Muscle of leg (tissue), 11 donors: ENCODE results near the gene UPK1B. TPM values are rescaled to one million over a fixed set of nuclear protein-coding genes. Genes with fewer than 3 reads are reported as not detected.

Experiments
- DNase-seq: peaks from one replicate; pipeline ENCODE4 v3.0.0; 2013
- H3K27ac ChIP-seq: one replicate; pipeline ENCODE4 v1.5.1; 2013; ENCODE audit warnings: mild to moderate bottlenecking, low read length, control low read depth
- H3K27me3 ChIP-seq: one replicate; pipeline ENCODE4 v1.6.1; 2013; ENCODE audit warnings: low read length; ENCODE audit not compliant: control insufficient read depth, insufficient read depth
- H3K36me3 ChIP-seq: one replicate; pipeline ENCODE4 v1.6.1; 2013; ENCODE audit warnings: low read length; ENCODE audit not compliant: control insufficient read depth, insufficient read depth
- H3K4me1 ChIP-seq: one replicate; pipeline ENCODE4 v1.6.1; 2013; ENCODE audit warnings: low read length; ENCODE audit not compliant: control insufficient read depth, insufficient read depth
- H3K4me3 ChIP-seq: one replicate; pipeline ENCODE4 v1.5.1; 2013; ENCODE audit warnings: low read length, control low read depth
- H3K9me3 ChIP-seq: replicated peaks from 2 replicates; pipeline ENCODE4 v1.6.1; 2013; ENCODE audit warnings: low read depth, low read length; ENCODE audit not compliant: control insufficient read depth
- WGBS: methylation state at CpG from one replicate; pipeline ENCODE4 v1.1.5; 2013; ENCODE audit warnings: missing lambda C conversion rate; ENCODE audit not compliant: insufficient coverage; 5-methylcytosine and 5-hydroxymethylcytosine counted together
- polyA plus RNA-seq, 8 donors: library from polyadenylated mRNA; unstranded; fragments of 120-200 nt; gene quantifications; one replicate each; pipeline versions ENCODE4 v1.2.1 to v1.2.3, GENCODE V29; 2013; ENCODE audit warnings: inconsistent platforms in 1 of 8, low replicate concordance in 1 of 8; ENCODE audit not compliant: insufficient read length in 8 of 8, insufficient read depth in 1 of 8
- total RNA-seq: library from RNA; stranded (reverse); fragments of 120-200 nt; gene quantifications from one replicate; pipeline ENCODE4 v1.2.4, GENCODE V29; 2013

UPK1B gene
- total and polyA plus RNA-seq, 9 donors, result 0.08 to 8.1 (median 0.20) TPM; not detected in 3

- no peaks in the 10 kb centered on the region for H3K4me1 ChIP-seq
- no peaks in the 10 kb centered on the region for H3K9me3 ChIP-seq
- H3K4me3 ChIP-seq, result no peak overlapping the region
- H3K27me3 ChIP-seq, result peaks cover 2% of the 10 kb centered on the region
- H3K27ac ChIP-seq, result no peak overlapping the region
- DNase-seq, result no peak
- WGBS, result 58% methylated on average over 1 of the region's 1 CpG
- H3K36me3 ChIP-seq, result no peaks in the 10 kb centered on the region
Observed at GRCh38 chr3:119195911-119196310, 22.5 kb downstream of the UPK1B start.

- WGBS, result 67% methylated on average over 1 of the region's 8 CpGs
- peaks cover 6% of the 10 kb centered on the region for H3K4me1 ChIP-seq
- no peak overlapping the region for H3K4me3 ChIP-seq
- H3K9me3 ChIP-seq, result no peaks in the 10 kb centered on the region
- H3K27ac ChIP-seq, result no peak overlapping the region
- no peaks in the 10 kb centered on the region for H3K27me3 ChIP-seq
- H3K36me3 ChIP-seq, result peaks cover 5% of the 10 kb centered on the region
- DNase-seq, result peak; percentile 32
Observed at GRCh38 chr3:119205209-119205608, 31.8 kb downstream of the UPK1B start.

- no peak overlapping the region for H3K4me3 ChIP-seq
- H3K27me3 ChIP-seq, result no peaks in the 10 kb centered on the region
- WGBS, result 65% methylated on average over 3 of the region's 5 CpGs
- peaks cover 6% of the 10 kb centered on the region for H3K4me1 ChIP-seq
- H3K27ac ChIP-seq, result no peak overlapping the region
- DNase-seq, result no peak
- no peaks in the 10 kb centered on the region for H3K9me3 ChIP-seq
- H3K36me3 ChIP-seq, result peaks cover 5% of the 10 kb centered on the region
Observed at GRCh38 chr3:119205685-119206084, 32.3 kb downstream of the UPK1B start.

- Histone ChIP-seq H3K9me3 (no peaks in the 10 kb centered on the region), H3K4me3 (no peak overlapping the region), H3K36me3 (peaks cover 7% of the 10 kb centered on the region), H3K27me3 (no peaks in the 10 kb centered on the region), H3K27ac (no peak overlapping the region), H3K4me1 (peaks cover 6% of the 10 kb centered on the region)
- DNase-seq, result no peak
- WGBS, result 63% methylated on average over 4 of the region's 4 CpGs
Observed at GRCh38 chr3:119206611-119207511, 33.5 kb downstream of the UPK1B start.

GRCh38 chr3:119207512-119207875, 34.1 kb downstream of the UPK1B start:
- DNase-seq, result no peak
- Histone ChIP-seq H3K4me1 (peaks cover 6% of the 10 kb centered on the region), H3K27ac (no peak overlapping the region), H3K4me3 (no peak overlapping the region), H3K27me3 (no peaks in the 10 kb centered on the region), H3K9me3 (no peaks in the 10 kb centered on the region), H3K36me3 (peaks cover 9% of the 10 kb centered on the region)
- WGBS, result no CpG with 5 or more reads among the region's 3 CpGs

GRCh38 chr3:119211193-119211592, 37.8 kb downstream of the UPK1B start:
- H3K4me1 ChIP-seq, result no peaks in the 10 kb centered on the region
- no peaks in the 10 kb centered on the region for H3K9me3 ChIP-seq
- no peak overlapping the region for H3K27ac ChIP-seq
- no peak for DNase-seq
- no peak overlapping the region for H3K4me3 ChIP-seq
- H3K27me3 ChIP-seq, result no peaks in the 10 kb centered on the region
- peaks cover 25% of the 10 kb centered on the region for H3K36me3 ChIP-seq
- WGBS, result 52% methylated on average over 3 of the region's 4 CpGs

GRCh38 chr3:119211803-119212202, 38.4 kb downstream of the UPK1B start:
- DNase-seq, result no peak
- WGBS, result no CpG with 5 or more reads among the region's 6 CpGs
- Histone ChIP-seq H3K4me1 (no peaks in the 10 kb centered on the region), H3K36me3 (peaks cover 25% of the 10 kb centered on the region), H3K27ac (no peak overlapping the region), H3K9me3 (no peaks in the 10 kb centered on the region), H3K4me3 (no peak overlapping the region), H3K27me3 (no peaks in the 10 kb centered on the region)

GRCh38 chr3:119219069-119219468, 45.7 kb downstream of the UPK1B start:
- Histone ChIP-seq H3K27ac (no peak overlapping the region), H3K9me3 (no peaks in the 10 kb centered on the region), H3K4me1 (no peaks in the 10 kb centered on the region), H3K36me3 (peaks cover 54% of the 10 kb centered on the region), H3K27me3 (no peaks in the 10 kb centered on the region), H3K4me3 (no peak overlapping the region)
- WGBS, result no CpG with 5 or more reads among the region's 4 CpGs
- DNase-seq, result no peak

GRCh38 chr3:119220198-119220597, 46.8 kb downstream of the UPK1B start:
- H3K9me3 ChIP-seq, result no peaks in the 10 kb centered on the region
- peaks cover 49% of the 10 kb centered on the region for H3K36me3 ChIP-seq
- H3K27me3 ChIP-seq, result no peaks in the 10 kb centered on the region
- H3K4me1 ChIP-seq, result no peaks in the 10 kb centered on the region
- no peak overlapping the region for H3K27ac ChIP-seq
- 96% methylated on average over 6 of the region's 7 CpGs for WGBS
- H3K4me3 ChIP-seq, result no peak overlapping the region
- no peak for DNase-seq

- no peaks in the 10 kb centered on the region for H3K4me1 ChIP-seq
- H3K36me3 ChIP-seq, result peaks cover 47% of the 10 kb centered on the region
- WGBS, result 100% methylated on average over 3 of the region's 3 CpGs
Observed at GRCh38 chr3:119220970-119221667, 47.7 kb downstream of the UPK1B start.

More at GRCh38 chr3:119220970-119221667, 47.7 kb downstream of the UPK1B start:
- no peaks in the 10 kb centered on the region for H3K27me3 ChIP-seq
- no peak overlapping the region for H3K4me3 ChIP-seq
- no peaks in the 10 kb centered on the region for H3K9me3 ChIP-seq
- H3K27ac ChIP-seq, result no peak overlapping the region
- no peak for DNase-seq
